WTC11 (cell line): ENCODE data around the gene EMP2. TPM values are rescaled to one million over a fixed set of nuclear protein-coding genes. Genes with fewer than 3 reads are reported as not detected.

Source experiments
- ATAC-seq: fragments of 200-7000 bp; cut with Tn5 transposase; 2 replicates; pipeline ENCODE4 v1.10.0; 2021; ENCODE audit warnings: mild to moderate bottlenecking, moderate library complexity
- CTCF ChIA-PET: fragments of 300-600 bp; sonication (Branson Sonifier 250); formaldehyde crosslinking; loops from one replicate; lab custom pipeline; 2021; ENCODE audit warnings: antibody characterized with exemption; lab: Charles Lee
- POLR2A ChIA-PET: fragments of 350-600 bp; sonication (Branson Sonifier 250); formaldehyde crosslinking; loops from one replicate; lab custom pipeline; 2021; ENCODE audit warnings: antibody characterized with exemption; lab: Charles Lee
- DNase-seq: peaks from one replicate; pipeline ENCODE4 v3.0.0; 2021; ENCODE audit warnings: low spot score
- H3K27ac Mint-ChIP-seq: 2 replicates; pipeline ENCODE4 v1.8.0; 2021; ENCODE audit warnings: mixed read lengths
- H3K27me3 Mint-ChIP-seq: 2 replicates; pipeline ENCODE4 v1.8.0; 2021; ENCODE audit warnings: low read depth, mild to moderate bottlenecking, moderate library complexity, mixed read lengths
- H3K36me3 Mint-ChIP-seq: 2 replicates; pipeline ENCODE4 v1.8.0; 2021; ENCODE audit warnings: mixed read lengths
- H3K4me1 Mint-ChIP-seq: 2 replicates; pipeline ENCODE4 v1.8.0; 2022; ENCODE audit warnings: mixed read lengths
- H3K4me3 Mint-ChIP-seq: 2 replicates; pipeline ENCODE4 v1.8.0; 2021; ENCODE audit warnings: mild to moderate bottlenecking, moderate library complexity, mixed read lengths
- H3K9me3 Mint-ChIP-seq: 2 replicates; pipeline ENCODE4 v1.8.0; 2021; ENCODE audit warnings: mixed read lengths
- AR ChIP-seq: fragments of 250-450 bp; sonication (Bioruptor Pico); IDR thresholded peaks from 2 replicates; pipeline ENCODE4 v1.9.0; 2021; ENCODE audit warnings: mild to moderate bottlenecking
- CBFB ChIP-seq: sonication (generic); formaldehyde crosslinking; IDR thresholded peaks from 2 replicates; pipeline ENCODE4 v1.8.1; 2022; ENCODE audit warnings: mild to moderate bottlenecking, low read depth, missing genetic modification reagents
- CREM ChIP-seq: sonication (generic); formaldehyde crosslinking; IDR thresholded peaks from 2 replicates; pipeline ENCODE4 v1.8.1; 2022; ENCODE audit warnings: mild to moderate bottlenecking, missing genetic modification reagents, moderate library complexity
- E2F4 ChIP-seq: sonication (generic); formaldehyde crosslinking; IDR thresholded peaks from 2 replicates; pipeline ENCODE4 v1.8.1; 2022; ENCODE audit warnings: low read depth, mild to moderate bottlenecking, moderate library complexity, missing genetic modification reagents, borderline replicate concordance
- E2F5 ChIP-seq: sonication (generic); formaldehyde crosslinking; IDR thresholded peaks from 2 replicates; pipeline ENCODE4 v1.8.1; 2022; ENCODE audit warnings: mild to moderate bottlenecking, moderate library complexity, missing genetic modification reagents
- ELF4 ChIP-seq: sonication (generic); formaldehyde crosslinking; IDR thresholded peaks from 2 replicates; pipeline ENCODE4 v1.8.1; 2022; ENCODE audit warnings: low read depth, mild to moderate bottlenecking, moderate library complexity, missing genetic modification reagents
- EMX1 ChIP-seq: fragments of 250-450 bp; sonication (Bioruptor Pico); IDR thresholded peaks from 2 replicates; pipeline ENCODE4 v1.8.0; 2021; ENCODE audit warnings: mild to moderate bottlenecking
- NFATC4 ChIP-seq: fragments of 250-450 bp; sonication (Bioruptor Pico); IDR thresholded peaks from 2 replicates; pipeline ENCODE4 v1.9.0; 2021; ENCODE audit warnings: mild to moderate bottlenecking
- NFYB ChIP-seq: sonication (generic); formaldehyde crosslinking; conservative IDR thresholded peaks from 2 replicates; pipeline ENCODE4 v1.8.0; 2022; ENCODE audit warnings: low read depth, missing genetic modification reagents
- NR2C2 ChIP-seq: sonication (generic); formaldehyde crosslinking; IDR thresholded peaks from 2 replicates; pipeline ENCODE4 v1.8.0; 2022; ENCODE audit warnings: mild to moderate bottlenecking, missing genetic modification reagents
- PRDM15 ChIP-seq: sonication (generic); formaldehyde crosslinking; IDR thresholded peaks from 2 replicates; pipeline ENCODE4 v1.8.0; 2022; ENCODE audit warnings: missing genetic modification reagents
- PREB ChIP-seq: sonication (generic); formaldehyde crosslinking; IDR thresholded peaks from 2 replicates; pipeline ENCODE4 v1.8.1; 2022; ENCODE audit warnings: mild to moderate bottlenecking, missing genetic modification reagents, moderate library complexity, borderline replicate concordance
- RELA ChIP-seq: sonication (generic); formaldehyde crosslinking; IDR thresholded peaks from 2 replicates; pipeline ENCODE4 v1.8.1; 2022; ENCODE audit warnings: missing genetic modification reagents, mild to moderate bottlenecking, borderline replicate concordance
- RORB ChIP-seq: fragments of 250-450 bp; sonication (Bioruptor Pico); IDR thresholded peaks from 2 replicates; pipeline ENCODE4 v1.9.0; 2021; ENCODE audit warnings: mild to moderate bottlenecking
- SMAD3 ChIP-seq: sonication (generic); formaldehyde crosslinking; IDR thresholded peaks from 2 replicates; pipeline ENCODE4 v1.8.0; 2022; ENCODE audit warnings: missing genetic modification reagents, mild to moderate bottlenecking, borderline replicate concordance
- SP1 ChIP-seq: sonication (generic); formaldehyde crosslinking; conservative IDR thresholded peaks from 2 replicates; pipeline ENCODE4 v1.8.1; 2022; ENCODE audit warnings: missing genetic modification reagents
- TCF7 ChIP-seq: sonication (generic); formaldehyde crosslinking; IDR thresholded peaks from 2 replicates; pipeline ENCODE4 v1.8.0; 2022; ENCODE audit warnings: mild to moderate bottlenecking, low read depth, missing genetic modification reagents, moderate library complexity
- TEAD1 ChIP-seq: sonication (generic); formaldehyde crosslinking; IDR thresholded peaks from 2 replicates; pipeline ENCODE4 v1.8.0; 2022; ENCODE audit warnings: mild to moderate bottlenecking, missing genetic modification reagents
- TEAD4 ChIP-seq: sonication (generic); formaldehyde crosslinking; IDR thresholded peaks from 2 replicates; pipeline ENCODE4 v1.8.0; 2022; ENCODE audit warnings: mild to moderate bottlenecking, missing genetic modification reagents
- USF1 ChIP-seq: sonication (generic); formaldehyde crosslinking; IDR thresholded peaks from 2 replicates; pipeline ENCODE4 v1.8.0; 2022; ENCODE audit warnings: mild to moderate bottlenecking, missing genetic modification reagents
- total RNA-seq: library from RNA; stranded (reverse); gene quantifications from 3 replicates; pipeline ENCODE4 v1.2.3, GENCODE V29; 2021

Gene EMP2
- total RNA-seq, 1 experiment from 2014 or later, result 16.4 TPM

- Mint-ChIP-seq H3K9me3 (peaks cover 25% of the 10 kb centered on the region), H3K4me1 (peaks cover 4% of the 10 kb centered on the region; the same call in 1 of the 2 replicates), H3K4me3 (no peak overlapping the region), H3K27me3 (no peaks in the 10 kb centered on the region; the same call in 1 of the 2 replicates), H3K36me3 (peaks cover 8% of the 10 kb centered on the region), H3K27ac (no peak overlapping the region)
- DNase-seq (no peak), ATAC-seq (no peak)
- TF ChIP-seq RORB (CRISPR knock-in tag), result no peak
- TF ChIP-seq NFATC4 (CRISPR knock-in tag), result no peak
- TF ChIP-seq ELF4 (CRISPR knock-in tag), result no peak
- no peak for TF ChIP-seq TEAD1
- TF ChIP-seq EMX1 (CRISPR knock-in tag), result no peak
- no peak for TF ChIP-seq PRDM15 (CRISPR knock-in tag)
- TF ChIP-seq CREM (CRISPR knock-in tag), result no peak
- TF ChIP-seq TCF7 (CRISPR knock-in tag), result no peak
- no peak for TF ChIP-seq TEAD4
- TF ChIP-seq SP1, result no peak
- no peak for TF ChIP-seq PREB (CRISPR knock-in tag)
- TF ChIP-seq E2F4, result no peak
- TF ChIP-seq CBFB (CRISPR knock-in tag), result no peak
- no peak for TF ChIP-seq NR2C2 (CRISPR knock-in tag)
- ChIA-PET CTCF (interaction anchor here (1.0 kb wide), 1 partner anchor 179 kb away, joined by 3 read pairs; no protein-coding TSS in a partner anchor), POLR2A (no interaction called here)
Measured at GRCh38 chr16:10558305-10558704, 22.1 kb downstream of the EMP2 start.

GRCh38 chr16:10557750-10558149, 22.6 kb downstream of the EMP2 start:
- POLR2A ChIA-PET, result no interaction called here
- no peak overlapping the region for H3K27ac Mint-ChIP-seq
- H3K36me3 Mint-ChIP-seq, result peaks cover 7% of the 10 kb centered on the region
- H3K27me3 Mint-ChIP-seq, result no peaks in the 10 kb centered on the region
- H3K4me3 Mint-ChIP-seq, result no peak overlapping the region
- CTCF ChIA-PET, result interaction anchor here (1.0 kb wide), 1 partner anchor 179 kb away, joined by 3 read pairs; no protein-coding TSS in a partner anchor
- DNase-seq (no peak), ATAC-seq (no peak)
- peaks cover 22% of the 10 kb centered on the region for H3K9me3 Mint-ChIP-seq
- H3K4me1 Mint-ChIP-seq, result peaks cover 7% of the 10 kb centered on the region
- TF ChIP-seq SMAD3, result no peak

- Mint-ChIP-seq H3K27ac (no peak overlapping the region), H3K36me3 (no peaks in the 10 kb centered on the region), H3K4me1 (peaks cover 7% of the 10 kb centered on the region), H3K27me3 (no peaks in the 10 kb centered on the region), H3K9me3 (peaks cover 9% of the 10 kb centered on the region), H3K4me3 (no peak overlapping the region)
- DNase-seq, result no peak
- no peak for ATAC-seq
- CTCF ChIA-PET, result no interaction called here
- POLR2A ChIA-PET, result no interaction called here
- TF ChIP-seq E2F5 (CRISPR knock-in tag), result no peak
- no peak for TF ChIP-seq USF1
- no peak for TF ChIP-seq AR
- TF ChIP-seq RELA (CRISPR knock-in tag), result no peak
- no peak for TF ChIP-seq NFYB (CRISPR knock-in tag)
Measured at GRCh38 chr16:10556236-10556635, 24.2 kb downstream of the EMP2 start.
